Stimulated activated CD8-positive, alpha-beta memory T cell treated with anti-CD3 and anti-CD28 coated beads, Interleukin-7, amount 100 ng/mL, for 4 hours (primary cell): Measurements from ENCODE around the gene TIGD3.

Experiments
- DNase-seq, 2 donors: peaks; one replicate each; pipeline ENCODE4 v3.0.0-alpha.2; 2020; ENCODE audit warnings: low read depth in 2 of 2

Gene TIGD3

GRCh38 chr11:65354265-65355012 is at the start of gene TIGD3:
Gene TIGD3, plus strand, starts transcription at chr11:65354751. Its CDS starts 1,058 bp downstream, at chr11:65355809.
- DNase-seq = peak; percentile 95 to 96

GRCh38 chr11:65305501-65306268 is 48.9 kb upstream of the TIGD3 start:
- no peak for DNase-seq

- no peak for DNase-seq
Observed at GRCh38 chr11:65307298-65308229, 47.0 kb upstream of the TIGD3 start.

- DNase-seq = no peak
Observed at GRCh38 chr11:65308281-65308891, 46.2 kb upstream of the TIGD3 start.

- no peak for DNase-seq
Observed at GRCh38 chr11:65309006-65309405, 45.5 kb upstream of the TIGD3 start.

GRCh38 chr11:65310215-65310614 is 44.3 kb upstream of the TIGD3 start:
- DNase-seq = no peak

- DNase-seq = no peak
Observed at GRCh38 chr11:65310736-65311135, 43.8 kb upstream of the TIGD3 start.

GRCh38 chr11:65311170-65311678 is 43.3 kb upstream of the TIGD3 start:
- DNase-seq = no peak

GRCh38 chr11:65314501-65315203 is 39.9 kb upstream of the TIGD3 start, which contains the start of gene CDC42EP2:
Gene CDC42EP2, plus strand, starts transcription at chr11:65314866. Its CDS starts 6,033 bp downstream, at chr11:65320899.
- DNase-seq = peak; percentile 27 to 62

GRCh38 chr11:65315204-65315865 is 39.2 kb upstream of the TIGD3 start:
- peak; percentile 64 to 73 for DNase-seq

GRCh38 chr11:65315866-65316226 is 38.7 kb upstream of the TIGD3 start:
- no peak for DNase-seq

GRCh38 chr11:65316227-65317024 is 38.1 kb upstream of the TIGD3 start:
- DNase-seq = no peak

GRCh38 chr11:65317025-65317786 is 37.3 kb upstream of the TIGD3 start:
- no peak for DNase-seq

GRCh38 chr11:65320386-65321075 is 34.0 kb upstream of the TIGD3 start:
- no peak for DNase-seq

- DNase-seq = no peak
Observed at GRCh38 chr11:65321076-65321475, 33.5 kb upstream of the TIGD3 start.

GRCh38 chr11:65321828-65322485 is 32.6 kb upstream of the TIGD3 start:
- DNase-seq = no peak

GRCh38 chr11:65323813-65324212 is 30.7 kb upstream of the TIGD3 start:
- DNase-seq = no peak
